ENCODE measurements around the gene LCE4A. TPM values are rescaled to one million over a fixed set of nuclear protein-coding genes. Genes with fewer than 3 reads are reported as not detected.

Gene LCE4A
- total RNA-seq, 4 donors from 2014 or later: not detected

GRCh38 chr1:152737997-152738396 is 30.0 kb downstream of the LCE4A start:
- Histone ChIP-seq H3K27ac (replicated peaks in 1 of 4) (no peak overlapping the region), H3K9me3 (no peaks in the 10 kb centered on the region), H3K4me1 (no peaks in the 10 kb centered on the region), H3K4me3 (no peak overlapping the region), H3K27me3 (no peaks in the 10 kb centered on the region), H3K36me3 (no peaks in the 10 kb centered on the region)
- 85% methylated on average over 5 of the region's 5 CpGs for WGBS
- TF ChIP-seq CTCF (IDR thresholded peaks at IDR 0.05) (no peak), EP300 (IDR thresholded peaks at IDR 0.05) (no peak), POLR2A (IDR thresholded peaks at IDR 0.05; ENCODE audit: low read depth) (no peak), POLR2AphosphoS5 (IDR thresholded peaks at IDR 0.05) (no peak)
- intact Hi-C loops (cut with DNase I): no loop called here
- no peak for DNase-seq (ENCODE audit: extremely low spot score)

DNA sequence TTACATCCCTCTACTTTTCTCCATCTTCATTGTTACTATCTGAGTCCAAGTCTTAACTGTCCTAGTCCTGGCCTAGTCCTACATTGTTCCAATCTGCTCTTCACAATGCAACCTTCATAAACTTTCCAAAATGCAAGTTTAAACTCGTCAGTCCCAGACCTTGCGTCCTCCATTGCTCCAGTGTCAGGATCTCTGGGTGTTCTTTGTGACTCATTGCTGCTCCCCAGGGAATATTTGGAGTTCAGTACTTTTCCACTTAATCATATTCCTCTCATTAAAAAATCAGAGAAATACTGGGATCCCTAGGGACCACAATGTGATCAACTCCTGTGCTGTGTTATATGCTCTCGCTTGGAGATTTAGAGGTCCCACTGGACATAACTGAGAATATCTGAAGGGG is 31.9 kb downstream of the LCE4A start:
- no peak for TF ChIP-seq POLR2AphosphoS5 (IDR thresholded peaks at IDR 0.05)
- no peak for TF ChIP-seq EP300 (IDR thresholded peaks at IDR 0.05)
- no peak for TF ChIP-seq CTCF (IDR thresholded peaks at IDR 0.05)
- no peak for TF ChIP-seq POLR2A (IDR thresholded peaks at IDR 0.05; ENCODE audit: low read depth)
- Histone ChIP-seq H3K27me3 (no peaks in the 10 kb centered on the region), H3K4me1 (no peaks in the 10 kb centered on the region), H3K4me3 (no peak overlapping the region), H3K27ac (replicated peaks in 1 of 4) (no peak overlapping the region), H3K36me3 (no peaks in the 10 kb centered on the region), H3K9me3 (no peaks in the 10 kb centered on the region)
- intact Hi-C loops (cut with DNase I): no loop called here
- DNase-seq (ENCODE audit: extremely low spot score): no peak
- WGBS: 81% methylated on average over 3 of the region's 3 CpGs

- Histone ChIP-seq H3K4me1 (no peaks in the 10 kb centered on the region), H3K9me3 (no peaks in the 10 kb centered on the region), H3K27me3 (no peaks in the 10 kb centered on the region), H3K4me3 (no peak overlapping the region), H3K36me3 (no peaks in the 10 kb centered on the region), H3K27ac (replicated peaks in 1 of 4) (no peak overlapping the region)
- DNase-seq (ENCODE audit: extremely low spot score): no peak
- intact Hi-C loops (cut with DNase I): no loop called here
- TF ChIP-seq POLR2AphosphoS5 (IDR thresholded peaks at IDR 0.05) (no peak), EP300 (IDR thresholded peaks at IDR 0.05) (no peak), CTCF (IDR thresholded peaks at IDR 0.05) (no peak), POLR2A (IDR thresholded peaks at IDR 0.05; ENCODE audit: low read depth) (no peak)
These were observed 33.7 kb downstream of the LCE4A start for GRCh38 chr1:152741656-152742055.

GRCh38 chr1:152743371-152744145 is 35.6 kb downstream of the LCE4A start:
- Histone ChIP-seq H3K4me3 (no peak overlapping the region), H3K27me3 (no peaks in the 10 kb centered on the region), H3K9me3 (no peaks in the 10 kb centered on the region), H3K27ac (replicated peaks in 1 of 4) (no peak overlapping the region), H3K36me3 (no peaks in the 10 kb centered on the region), H3K4me1 (no peaks in the 10 kb centered on the region)
- no peak for DNase-seq (ENCODE audit: extremely low spot score)
- intact Hi-C loops (cut with DNase I): no loop called here
- WGBS: 77% methylated on average over 2 of the region's 2 CpGs
- TF ChIP-seq POLR2A (IDR thresholded peaks at IDR 0.05; ENCODE audit: low read depth): no peak
- TF ChIP-seq EP300 (IDR thresholded peaks at IDR 0.05): no peak
- no peak for TF ChIP-seq CTCF (IDR thresholded peaks at IDR 0.05)
- TF ChIP-seq POLR2AphosphoS5 (IDR thresholded peaks at IDR 0.05): no peak

DNA sequence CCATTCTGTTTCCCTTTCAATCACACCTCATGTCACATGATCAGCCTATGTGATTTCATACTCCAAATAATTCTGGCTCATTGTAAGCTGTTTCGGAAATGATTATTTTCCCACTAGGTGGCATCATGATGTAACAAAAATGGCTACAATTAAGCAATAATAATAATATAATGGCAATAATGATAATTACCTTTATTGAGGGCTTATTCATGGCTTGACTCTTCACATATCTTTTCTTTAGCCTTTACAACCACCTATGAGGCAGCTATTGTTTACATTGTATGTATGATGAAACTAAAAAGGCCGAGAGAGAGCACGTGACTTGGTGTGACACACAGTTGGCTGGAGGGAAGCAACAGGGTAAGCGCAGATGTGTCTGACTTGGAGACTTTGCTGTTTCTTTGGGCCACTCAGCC is 37.3 kb downstream of the LCE4A start:
- Histone ChIP-seq H3K9me3 (no peaks in the 10 kb centered on the region), H3K4me3 (no peak overlapping the region), H3K4me1 (no peaks in the 10 kb centered on the region), H3K36me3 (no peaks in the 10 kb centered on the region), H3K27me3 (no peaks in the 10 kb centered on the region), H3K27ac (replicated peaks in 1 of 4) (no peak overlapping the region)
- no peak for DNase-seq (ENCODE audit: extremely low spot score)
- 69% methylated on average over 4 of the region's 4 CpGs for WGBS
- intact Hi-C loops (cut with DNase I): no loop called here
- TF ChIP-seq EP300 (IDR thresholded peaks at IDR 0.05) (no peak), POLR2AphosphoS5 (IDR thresholded peaks at IDR 0.05) (no peak), CTCF (IDR thresholded peaks at IDR 0.05) (no peak), POLR2A (IDR thresholded peaks at IDR 0.05; ENCODE audit: low read depth) (no peak)

Measured in esophagus muscularis mucosa (tissue), 4 donors.